Endothelial cell (in vitro differentiated cells): ENCODE measurements around the gene GABPB1. TPM values are rescaled to one million over a fixed set of nuclear protein-coding genes. Genes with fewer than 3 reads are reported as not detected.

ENCODE experiments used
- DNase-seq: peaks from one replicate; pipeline ENCODE4 v3.0.0; 2021; ENCODE audit warnings: low spot score
- H3K27ac Mint-ChIP-seq: one replicate; pipeline ENCODE4 v1.8.0; 2021; ENCODE audit warnings: mixed read lengths, inconsistent platforms; ENCODE audit not compliant: unreplicated experiment
- H3K27me3 Mint-ChIP-seq: one replicate; pipeline ENCODE4 v1.8.0; 2021; ENCODE audit warnings: mild to moderate bottlenecking, moderate library complexity, mixed read lengths, inconsistent platforms; ENCODE audit not compliant: unreplicated experiment
- H3K36me3 Mint-ChIP-seq: one replicate; pipeline ENCODE4 v1.8.0; 2021; ENCODE audit warnings: mild to moderate bottlenecking, low read depth, mixed read lengths, inconsistent platforms; ENCODE audit not compliant: unreplicated experiment
- H3K4me1 Mint-ChIP-seq: one replicate; pipeline ENCODE4 v1.8.0; 2021; ENCODE audit warnings: mild to moderate bottlenecking, mixed read lengths, inconsistent platforms; ENCODE audit not compliant: unreplicated experiment
- H3K4me3 Mint-ChIP-seq: one replicate; pipeline ENCODE4 v1.8.0; 2021; ENCODE audit warnings: mild to moderate bottlenecking, mixed read lengths, inconsistent platforms; ENCODE audit not compliant: unreplicated experiment
- H3K9me3 Mint-ChIP-seq: one replicate; pipeline ENCODE4 v1.8.0; 2021; ENCODE audit warnings: mixed read lengths, inconsistent platforms; ENCODE audit not compliant: unreplicated experiment
- total RNA-seq: library from RNA; stranded (reverse); fragmentation: NEBNext Ultra II Directional; extraction: Animal tissue kit (Norgen Biotek cat#: 25700); gene quantifications from one replicate; pipeline ENCODE4 v1.2.1, GENCODE V29; 2021; ENCODE audit not compliant: unreplicated experiment
- TF ChIP-seq, protein P1 (sequence below): fragments of 200-600 bp; sonication (generic); IDR thresholded peaks from one replicate; pipeline ENCODE4 v1.5.0; 2021; ENCODE audit warnings: antibody characterized with exemption; ENCODE audit not compliant: unreplicated experiment

The GABPB1 gene
- total RNA-seq, 1 donor from 2014 or later, result 58.5 TPM

DNA sequence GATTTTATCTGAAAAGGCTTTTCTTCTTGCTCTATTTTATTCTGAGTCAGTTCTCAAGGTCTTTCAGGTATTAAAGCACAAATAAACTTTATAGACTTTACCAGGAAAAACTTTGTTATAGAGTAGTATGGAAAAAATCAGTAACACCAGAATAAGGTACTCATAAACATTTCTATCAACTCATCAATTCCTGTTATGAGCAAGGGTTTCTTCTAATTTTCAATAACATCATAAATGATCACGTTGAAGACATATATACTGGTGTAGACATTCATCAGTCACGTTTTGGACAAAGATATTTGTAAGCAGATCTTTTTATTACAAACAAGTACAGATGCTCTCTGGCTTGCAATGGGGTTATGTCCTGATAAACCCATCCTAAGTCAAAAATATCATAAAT is 79.9 kb downstream of the GABPB1 start:
- no peak overlapping the region for H3K27ac Mint-ChIP-seq
- H3K4me1 Mint-ChIP-seq, result no peaks in the 10 kb centered on the region
- TF ChIP-seq, protein P1, sequence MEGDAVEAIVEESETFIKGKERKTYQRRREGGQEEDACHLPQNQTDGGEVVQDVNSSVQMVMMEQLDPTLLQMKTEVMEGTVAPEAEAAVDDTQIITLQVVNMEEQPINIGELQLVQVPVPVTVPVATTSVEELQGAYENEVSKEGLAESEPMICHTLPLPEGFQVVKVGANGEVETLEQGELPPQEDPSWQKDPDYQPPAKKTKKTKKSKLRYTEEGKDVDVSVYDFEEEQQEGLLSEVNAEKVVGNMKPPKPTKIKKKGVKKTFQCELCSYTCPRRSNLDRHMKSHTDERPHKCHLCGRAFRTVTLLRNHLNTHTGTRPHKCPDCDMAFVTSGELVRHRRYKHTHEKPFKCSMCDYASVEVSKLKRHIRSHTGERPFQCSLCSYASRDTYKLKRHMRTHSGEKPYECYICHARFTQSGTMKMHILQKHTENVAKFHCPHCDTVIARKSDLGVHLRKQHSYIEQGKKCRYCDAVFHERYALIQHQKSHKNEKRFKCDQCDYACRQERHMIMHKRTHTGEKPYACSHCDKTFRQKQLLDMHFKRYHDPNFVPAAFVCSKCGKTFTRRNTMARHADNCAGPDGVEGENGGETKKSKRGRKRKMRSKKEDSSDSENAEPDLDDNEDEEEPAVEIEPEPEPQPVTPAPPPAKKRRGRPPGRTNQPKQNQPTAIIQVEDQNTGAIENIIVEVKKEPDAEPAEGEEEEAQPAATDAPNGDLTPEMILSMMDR, result no peak
- no peak overlapping the region for H3K4me3 Mint-ChIP-seq
- H3K27me3 Mint-ChIP-seq, result peaks cover 2% of the 10 kb centered on the region
- H3K36me3 Mint-ChIP-seq, result no peaks in the 10 kb centered on the region
- H3K9me3 Mint-ChIP-seq, result no peaks in the 10 kb centered on the region
- DNase-seq, result no peak

DNA sequence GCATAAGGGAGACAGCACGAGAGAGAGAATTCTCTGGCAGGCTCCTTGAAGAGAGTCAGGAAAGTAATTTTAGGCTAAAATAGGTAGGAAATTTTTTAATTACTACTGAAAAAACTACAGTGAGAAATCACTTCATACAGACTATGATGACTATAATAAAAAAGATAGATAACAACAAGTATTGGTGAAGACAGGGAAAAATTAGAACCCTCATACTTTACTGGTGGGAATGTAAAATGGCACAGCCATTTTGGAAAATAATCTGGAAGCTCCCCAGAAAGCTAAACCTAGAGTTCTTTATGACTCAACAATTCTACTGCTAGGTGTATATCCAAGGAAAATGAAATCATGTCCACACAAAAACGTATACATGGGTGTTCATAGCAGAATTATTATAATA is 87.4 kb downstream of the GABPB1 start:
- DNase-seq, result no peak
- Mint-ChIP-seq H3K9me3 (no peaks in the 10 kb centered on the region), H3K4me1 (peaks cover 4% of the 10 kb centered on the region), H3K36me3 (no peaks in the 10 kb centered on the region), H3K4me3 (no peak overlapping the region), H3K27ac (no peak overlapping the region), H3K27me3 (peaks cover 2% of the 10 kb centered on the region)
- TF ChIP-seq, protein P1, result no peak

DNA sequence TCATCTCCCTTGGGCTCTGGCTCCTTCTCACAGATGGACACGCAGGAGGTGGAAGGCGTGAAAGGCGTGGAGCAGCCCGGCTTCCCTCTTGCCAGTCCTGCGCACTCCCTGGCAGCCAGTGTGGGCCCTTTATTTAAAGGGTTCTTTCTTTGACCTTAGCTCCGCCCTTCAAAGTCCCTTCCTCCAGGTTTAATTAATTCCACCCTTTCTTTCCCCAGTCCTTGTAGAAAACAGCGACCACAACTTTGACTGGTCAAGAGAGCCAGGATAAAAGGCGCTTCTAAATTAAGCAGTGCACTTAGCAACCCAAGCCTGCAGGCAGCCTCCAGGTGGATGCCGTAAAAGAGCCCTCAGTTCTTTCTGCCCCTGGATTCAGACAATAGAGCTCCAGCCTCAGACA is 89.4 kb downstream of the GABPB1 start, which contains the start of gene HDC:
Gene HDC, minus strand, starts transcription at position 107 of the 400 bp plus-strand sequence. Its CDS starts 103 bp downstream, at position 4.
- Mint-ChIP-seq H3K4me1 (peaks cover 10% of the 10 kb centered on the region), H3K27ac (no peak within 1 kb of the TSS), H3K4me3 (no peak within 1 kb of the TSS), H3K9me3 (no peaks in the 10 kb centered on the region), H3K36me3 (no peaks in the 10 kb centered on the region), H3K27me3 (peaks cover 2% of the 10 kb centered on the region)
- TF ChIP-seq, protein P1, result no peak
- DNase-seq, result no peak

DNA sequence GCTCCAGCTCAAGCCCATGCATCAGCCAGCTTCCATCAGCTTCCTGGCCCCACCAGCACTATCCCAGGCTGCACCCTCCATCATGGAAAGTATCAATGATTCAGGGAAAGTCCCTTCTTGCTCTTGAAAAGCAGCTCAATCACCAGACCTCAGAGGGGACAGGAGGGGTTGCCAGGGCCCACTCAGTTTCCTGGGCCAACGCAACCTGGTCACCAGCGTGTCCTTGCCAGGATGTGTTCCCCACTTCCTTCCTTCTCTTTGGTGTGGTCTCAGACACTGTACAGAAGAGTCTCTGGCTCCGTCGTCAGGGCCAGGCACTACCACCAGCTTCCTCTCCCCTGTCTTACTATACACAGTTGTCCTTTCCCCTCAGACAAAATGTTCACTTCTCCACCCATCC is 92.5 kb downstream of the GABPB1 start:
- H3K4me3 Mint-ChIP-seq, result no peak overlapping the region
- peaks cover 10% of the 10 kb centered on the region for H3K4me1 Mint-ChIP-seq
- H3K36me3 Mint-ChIP-seq, result no peaks in the 10 kb centered on the region
- H3K27me3 Mint-ChIP-seq, result peaks cover 2% of the 10 kb centered on the region
- no peak for DNase-seq
- no peak overlapping the region for H3K27ac Mint-ChIP-seq
- TF ChIP-seq, protein P1, result no peak
- no peaks in the 10 kb centered on the region for H3K9me3 Mint-ChIP-seq

DNA sequence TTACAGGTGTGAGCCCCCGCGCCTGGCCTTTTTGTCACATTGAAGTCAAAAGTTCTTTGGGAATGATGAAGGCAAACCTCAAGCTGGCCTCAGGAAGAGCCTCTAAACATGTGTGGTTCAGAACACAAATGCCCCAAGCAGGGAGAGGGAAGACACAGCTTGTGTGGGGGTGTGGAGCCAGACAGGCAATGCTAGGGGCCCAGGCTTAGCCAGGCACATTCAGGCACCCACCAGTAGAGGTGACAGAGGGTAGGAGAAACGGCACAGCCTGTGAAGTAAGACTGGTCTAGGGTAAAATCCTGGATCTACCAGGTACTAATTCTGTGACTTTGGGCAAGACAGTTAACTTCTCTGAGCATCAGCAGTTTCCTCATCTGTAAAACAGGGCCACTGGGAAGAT is 93.0 kb downstream of the GABPB1 start:
- Mint-ChIP-seq H3K36me3 (no peaks in the 10 kb centered on the region), H3K9me3 (no peaks in the 10 kb centered on the region), H3K27me3 (peaks cover 2% of the 10 kb centered on the region), H3K27ac (no peak overlapping the region), H3K4me3 (no peak overlapping the region), H3K4me1 (peaks cover 10% of the 10 kb centered on the region)
- TF ChIP-seq, protein P1, result no peak
- no peak for DNase-seq
